Activated T-cell treated with anti-CD3 and anti-CD28 coated beads for 24 hours (primary cell): Measurements from ENCODE around the gene MAGOHB.
"Not testable (repeated sequence)": the region's sequence is repeated elsewhere in the genome, so short reads cannot be mapped to it uniquely, and the experiment has no call there.

ENCODE experiments used
- DNase-seq: peaks from one replicate; pipeline ENCODE4 v3.0.0-alpha.2; 2020; ENCODE audit warnings: low read depth

Gene MAGOHB

DNA sequence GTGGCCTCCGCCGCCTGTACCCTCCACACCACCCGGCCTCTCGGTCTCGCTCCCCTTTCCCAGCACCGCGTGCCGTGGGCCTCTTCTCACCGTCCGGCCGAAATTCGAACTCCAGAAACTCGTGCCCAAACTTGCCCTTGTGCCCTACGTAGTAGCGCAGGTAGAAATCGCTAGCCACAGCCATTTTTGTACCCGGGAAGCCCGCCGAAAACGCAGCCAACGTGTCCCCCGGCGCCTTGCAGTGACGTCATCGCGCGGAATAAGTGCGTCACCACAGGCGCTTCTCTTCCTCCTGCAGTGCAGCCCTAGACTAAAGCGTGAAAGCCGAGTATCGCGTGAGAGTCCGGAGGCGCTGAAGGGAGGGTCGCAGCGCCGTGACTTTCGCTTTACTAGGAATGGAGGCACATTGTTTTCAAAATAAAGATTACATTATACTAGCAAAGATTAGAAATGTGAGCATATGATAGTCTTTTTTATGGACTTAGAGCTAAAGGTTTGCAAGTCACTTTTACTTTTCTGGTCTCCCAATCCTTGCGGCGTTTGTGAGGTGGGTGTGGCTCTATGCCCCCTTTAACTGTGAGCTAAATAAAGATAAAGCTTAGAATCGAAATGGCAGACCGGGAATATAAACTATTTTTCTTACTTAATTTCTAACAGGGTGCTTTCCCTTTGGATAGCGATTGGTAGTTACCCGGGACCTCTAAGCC is at the start of gene MAGOHB:
TSS of gene MAGOHB (minus strand) at position 261 of the 707 bp plus-strand sequence. CDS start at position 184, 77 bp downstream.
- DNase-seq = peak; percentile 99

DNA sequence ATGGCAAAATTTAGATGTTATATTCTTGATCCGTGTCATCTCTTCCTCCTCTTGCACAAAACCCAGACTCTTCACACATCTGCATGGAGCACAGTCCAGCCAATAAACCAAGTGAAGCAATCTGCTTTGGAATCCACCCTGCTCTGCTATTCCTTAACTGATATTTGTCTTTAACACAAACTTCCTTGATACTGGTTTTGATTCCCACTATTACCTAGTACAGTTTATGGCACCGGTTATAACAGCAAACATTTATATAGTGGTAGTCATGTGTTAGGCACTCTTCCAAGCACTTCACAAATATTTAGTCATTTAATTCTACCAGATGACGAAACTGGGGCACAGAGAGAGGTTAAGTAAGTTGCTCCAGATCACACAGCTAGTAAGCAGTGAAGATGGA is 47.9 kb upstream of the MAGOHB start:
- no peak for DNase-seq

DNA sequence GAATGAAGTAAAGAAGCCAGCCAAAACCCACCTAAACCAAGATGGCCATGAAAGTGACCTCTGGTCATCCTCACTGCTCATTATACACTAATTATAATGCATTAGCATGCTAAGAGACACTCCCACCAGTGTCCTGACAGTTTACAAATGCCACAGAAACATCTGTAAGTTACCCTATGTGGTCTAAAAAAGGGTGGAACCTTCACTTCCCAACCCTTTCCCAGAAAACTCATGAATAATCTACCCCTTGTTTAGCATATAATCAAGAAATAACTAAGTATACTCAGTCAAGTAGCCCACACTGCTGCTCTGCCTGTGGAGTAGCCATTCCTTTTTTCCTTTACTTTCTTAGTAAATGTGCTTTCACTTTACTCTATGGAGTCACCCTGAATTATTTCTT is 40.6 kb upstream of the MAGOHB start:
- no peak for DNase-seq

DNA sequence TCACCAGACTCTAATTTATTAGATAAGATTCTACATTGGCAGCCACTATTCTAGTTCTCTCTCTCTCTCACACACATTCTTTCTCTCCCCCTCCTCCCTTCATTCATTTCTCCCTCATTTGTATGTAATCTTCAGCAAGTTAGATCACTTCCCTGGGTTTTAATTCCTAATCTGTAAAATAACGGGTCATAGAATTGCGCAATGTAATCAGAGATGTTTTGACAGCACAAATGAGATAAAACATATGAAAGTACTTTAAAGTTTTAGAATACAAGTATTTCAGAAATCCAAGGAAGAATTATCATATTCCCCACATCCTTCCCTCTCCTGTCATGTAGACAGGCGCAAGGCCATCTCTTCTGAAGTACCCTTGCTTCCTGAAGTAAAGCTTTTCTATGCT is 38.8 kb upstream of the MAGOHB start:
- no peak for DNase-seq

DNA sequence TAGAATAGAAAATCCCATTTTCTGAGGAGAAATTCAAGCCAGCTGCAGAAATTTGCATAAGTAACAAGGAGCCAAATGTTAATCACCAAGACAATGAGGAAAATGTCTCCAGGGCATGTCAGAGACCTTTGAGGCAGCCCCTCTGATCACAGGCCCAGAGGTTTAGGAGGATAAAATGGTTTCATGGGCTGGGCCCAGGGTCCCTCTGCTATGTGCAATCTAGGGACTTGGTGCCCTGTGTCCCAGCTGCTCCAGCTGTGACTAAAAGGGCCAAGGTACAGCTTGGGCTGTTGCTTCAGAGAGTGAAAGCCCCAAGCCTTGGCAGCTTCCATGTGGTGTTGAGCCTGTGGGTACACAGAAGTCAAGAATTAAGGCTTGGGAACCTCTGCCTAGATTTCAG is 33.2 kb upstream of the MAGOHB start:
- not testable (repeated sequence) for DNase-seq

DNA sequence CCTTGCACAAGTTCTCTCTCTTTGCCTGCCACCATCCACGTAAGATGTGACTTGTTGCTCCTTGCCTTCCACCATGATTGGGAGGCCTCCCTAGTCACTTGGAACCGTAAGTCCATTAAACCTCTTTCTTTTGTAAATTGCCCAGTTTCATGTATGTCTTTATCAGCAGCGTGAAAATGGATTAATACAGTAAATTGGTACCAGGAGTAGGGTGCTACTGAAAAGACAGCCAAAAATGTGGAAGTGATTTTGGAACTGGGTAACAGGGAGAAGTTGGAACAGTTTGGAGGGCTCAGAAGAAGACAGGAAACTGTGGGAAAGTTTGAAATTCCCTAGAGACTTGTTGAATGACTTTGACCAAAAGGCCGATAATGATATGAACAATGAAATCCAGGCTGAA is 32.5 kb upstream of the MAGOHB start:
- no peak for DNase-seq

DNA sequence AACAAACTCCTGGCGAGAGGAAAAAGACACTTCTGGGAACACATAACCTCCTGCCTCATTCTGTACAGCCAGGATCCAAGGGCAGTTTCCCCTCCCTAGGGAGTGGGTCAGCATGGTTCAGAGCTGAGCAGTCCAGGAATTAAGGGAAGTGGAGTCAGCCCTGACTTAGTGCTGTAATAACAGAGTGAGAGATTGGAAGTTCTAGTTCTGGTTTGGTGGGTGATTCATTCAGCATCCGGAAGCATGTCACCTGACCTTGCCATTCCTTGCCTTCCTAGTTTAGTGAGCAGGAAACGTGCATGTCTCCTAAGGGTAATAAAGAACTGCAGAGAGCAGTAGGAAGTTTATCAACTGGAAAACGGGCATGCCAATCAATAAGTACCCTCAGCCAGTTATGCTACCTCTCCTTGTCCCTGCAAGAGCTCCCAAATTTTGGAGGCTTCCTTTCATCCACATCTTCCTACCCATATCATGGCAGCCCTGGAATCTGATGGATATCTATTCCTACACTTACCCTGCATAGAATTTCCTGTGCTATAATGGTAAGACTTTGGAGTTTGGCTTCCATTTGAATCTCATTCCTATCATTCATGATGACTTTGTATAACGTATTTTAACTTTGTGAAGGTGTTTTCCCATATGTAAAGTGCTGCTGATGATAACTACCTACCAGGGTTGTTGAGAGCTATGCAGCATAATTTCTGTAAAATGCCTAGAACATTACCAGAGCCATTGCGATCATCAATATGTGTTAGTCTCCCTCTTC is 28.5 kb upstream of the MAGOHB start:
- DNase-seq = no peak

DNA sequence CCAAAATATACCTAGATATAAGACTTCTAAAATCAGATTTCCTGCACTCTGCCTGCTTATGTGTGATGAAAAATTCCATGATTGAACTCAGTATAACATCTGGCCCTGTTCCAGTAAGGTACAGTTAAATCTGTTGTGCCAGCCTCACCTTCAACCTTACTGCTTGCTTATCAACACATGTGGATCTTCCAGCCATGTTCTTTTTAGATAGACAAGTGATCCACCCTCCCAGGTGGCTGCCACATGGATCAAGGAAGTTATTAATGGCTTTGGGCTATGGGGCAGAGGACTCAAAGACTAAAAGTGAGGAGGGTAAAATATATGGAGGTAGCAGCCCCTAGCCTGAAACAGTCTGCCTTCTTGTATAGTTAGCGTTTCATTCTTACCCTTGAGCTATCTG is 25.3 kb upstream of the MAGOHB start:
- DNase-seq = no peak

DNA sequence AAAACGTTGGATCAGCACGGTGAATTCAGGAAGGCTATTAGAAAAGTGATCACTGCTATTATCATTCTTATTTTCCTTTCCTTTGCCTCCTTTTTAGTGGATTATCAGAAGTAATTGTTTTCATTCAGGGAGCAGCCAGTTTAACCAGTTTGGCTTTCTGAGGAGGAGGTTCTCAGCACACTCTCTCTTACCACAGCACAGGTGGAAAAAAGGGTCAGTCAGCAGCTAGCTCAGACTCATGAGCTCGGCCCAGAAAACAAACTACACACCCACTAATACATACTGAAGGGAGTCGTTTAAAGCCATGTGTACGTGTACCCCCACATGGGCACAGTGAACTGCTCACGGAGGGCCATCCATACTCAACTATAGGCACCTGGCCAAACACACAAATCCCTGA is 23.2 kb upstream of the MAGOHB start:
- DNase-seq = no peak

DNA sequence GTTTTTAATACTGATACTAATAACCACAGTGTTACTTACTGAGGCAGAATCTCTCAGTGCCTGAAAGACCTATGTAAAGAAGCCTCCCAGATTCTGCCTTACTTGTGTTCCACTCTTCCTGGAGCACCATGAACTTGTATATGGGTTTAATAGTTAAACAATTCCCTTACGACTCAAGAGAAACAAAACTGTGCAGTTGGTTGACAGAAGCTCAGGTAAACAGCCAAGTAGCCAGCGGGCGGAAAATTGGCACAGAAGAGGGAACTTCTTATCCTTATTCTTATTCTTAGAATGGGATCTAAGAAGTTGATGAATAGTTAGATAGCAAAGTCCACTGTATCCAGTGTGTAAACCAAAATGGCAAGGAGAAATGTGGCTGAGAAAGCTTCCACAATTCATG is 22.7 kb upstream of the MAGOHB start:
- no peak for DNase-seq

DNA sequence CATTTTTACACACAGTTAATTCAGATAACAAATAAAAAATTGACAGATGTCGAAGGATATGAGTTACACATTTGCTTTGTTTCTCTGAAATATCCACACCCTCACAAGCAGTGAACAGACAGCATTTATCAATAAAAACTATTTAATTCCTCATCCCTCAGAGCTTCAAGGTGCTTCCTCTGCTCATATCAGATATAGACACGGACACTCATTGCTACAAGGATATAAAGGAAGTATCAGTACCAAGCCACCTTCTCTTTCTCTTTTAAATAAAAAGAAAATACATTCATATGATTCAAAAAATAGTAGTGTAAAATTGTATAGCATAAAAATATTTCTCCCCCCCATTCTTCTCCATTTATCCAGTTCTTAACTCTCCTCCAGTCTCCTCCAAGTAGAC is 21.9 kb upstream of the MAGOHB start:
- DNase-seq = no peak

DNA sequence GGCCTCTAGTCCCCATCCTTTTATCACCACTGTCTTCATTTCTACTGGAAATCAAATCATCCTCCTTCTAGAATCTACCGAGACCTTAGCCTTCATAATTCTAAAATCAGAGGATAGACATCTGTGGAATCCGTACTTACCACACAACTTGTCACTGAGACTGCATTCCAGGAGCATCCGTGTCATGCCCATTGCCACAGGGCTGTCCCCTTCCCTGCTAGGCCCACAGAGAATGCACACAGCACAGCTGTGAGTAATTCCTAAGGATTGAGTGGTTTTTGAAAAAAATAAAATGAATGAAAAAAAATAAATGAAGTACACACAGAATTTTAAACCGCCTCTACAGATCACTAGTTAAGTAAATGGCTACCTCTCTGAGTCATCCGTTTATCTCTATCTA is 21.0 kb upstream of the MAGOHB start:
- DNase-seq = no peak

DNA sequence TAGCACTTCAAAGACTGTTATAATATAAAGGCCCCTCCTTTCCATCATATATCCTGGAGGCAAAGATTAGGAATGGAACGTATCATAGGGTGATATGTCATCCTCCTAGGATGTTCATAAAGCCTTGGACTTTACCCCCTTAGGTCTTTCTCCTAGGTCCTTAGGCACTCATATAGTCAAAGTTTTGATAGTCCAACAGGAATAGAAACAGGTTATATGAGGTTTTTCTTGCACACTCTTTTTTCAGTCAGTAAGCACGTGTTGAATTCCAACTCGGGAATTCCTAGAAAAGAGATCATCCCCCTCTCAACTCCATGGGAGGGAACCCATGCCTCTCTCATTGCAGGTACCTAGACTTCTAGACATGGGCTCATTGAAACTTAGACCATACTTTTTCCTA is 20.1 kb upstream of the MAGOHB start:
- no peak for DNase-seq

DNA sequence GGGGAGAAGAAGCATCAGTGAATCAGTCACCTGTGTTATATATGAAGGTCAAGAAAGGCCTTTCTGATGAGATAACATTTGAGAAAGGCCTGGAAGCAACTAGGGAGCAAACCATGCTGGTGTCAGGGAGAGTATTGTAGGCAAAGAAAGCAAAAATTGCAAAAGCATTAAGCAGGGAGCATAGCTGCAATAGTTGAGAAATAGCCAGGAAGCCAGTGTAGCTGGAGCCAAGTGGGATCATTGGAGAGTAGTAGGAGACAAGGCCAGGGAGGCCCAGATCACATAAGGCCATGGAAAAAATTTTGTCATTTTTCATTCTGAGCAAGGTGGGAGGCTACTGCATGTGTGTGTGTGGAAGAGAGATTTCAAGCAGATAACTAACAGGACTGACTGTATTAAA is 18.8 kb upstream of the MAGOHB start:
- no peak for DNase-seq

DNA sequence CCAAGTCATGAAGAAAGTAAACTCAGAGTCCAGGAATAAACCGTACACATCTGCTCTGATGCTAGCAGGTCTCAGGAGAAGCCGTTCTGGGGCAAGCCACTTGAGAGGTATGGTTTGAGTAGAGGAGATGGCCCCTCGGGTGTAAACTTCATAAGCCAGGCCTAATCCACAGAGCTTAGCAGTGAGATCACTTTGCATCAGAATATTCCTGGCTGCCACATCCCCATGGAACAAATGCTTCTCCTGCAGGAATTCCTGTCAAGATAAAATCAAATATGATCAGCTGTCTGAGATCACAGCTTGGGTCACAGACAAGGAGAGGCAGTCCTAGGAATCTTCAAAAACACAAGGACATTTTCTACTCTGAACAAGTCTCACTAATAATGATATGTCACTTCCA is 11.2 kb upstream of the MAGOHB start:
- no peak for DNase-seq

DNA sequence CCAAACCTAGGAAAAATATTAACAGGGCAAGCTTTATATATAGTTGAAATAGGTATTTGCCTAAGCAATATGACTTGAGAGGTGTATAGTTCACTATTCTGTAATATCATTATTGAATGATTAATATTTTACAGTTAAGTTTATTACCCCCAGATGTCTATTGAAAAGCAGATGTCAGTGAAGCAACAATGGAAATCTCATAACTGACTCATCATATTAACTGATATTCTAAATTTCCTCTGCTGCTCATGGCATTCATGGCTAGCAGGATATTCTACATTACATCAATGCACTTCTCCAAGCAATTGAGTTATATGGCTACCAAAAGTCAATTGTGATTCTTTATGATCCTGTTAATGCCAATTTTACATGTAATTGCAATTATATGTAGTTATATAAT is 9.7 kb upstream of the MAGOHB start:
- no peak for DNase-seq

DNA sequence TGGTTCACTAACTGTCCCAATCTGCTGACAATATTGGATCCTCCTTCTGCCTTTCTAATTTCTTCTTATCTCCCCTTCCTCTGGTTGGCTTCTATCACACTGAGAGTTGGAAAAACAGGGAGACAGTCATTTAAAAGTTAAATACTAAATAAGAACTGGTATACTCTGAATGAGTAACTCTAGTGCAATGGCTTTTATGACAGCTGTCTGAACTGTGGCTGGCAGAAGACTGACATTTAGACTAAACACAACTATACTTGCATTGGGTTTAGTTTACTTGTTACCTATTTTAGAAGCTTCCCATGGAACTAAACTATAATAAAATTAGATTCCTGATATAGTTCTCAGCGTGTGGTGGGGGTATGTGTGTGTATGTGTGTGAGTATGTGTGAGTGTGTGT is 7.9 kb upstream of the MAGOHB start:
- no peak for DNase-seq

DNA sequence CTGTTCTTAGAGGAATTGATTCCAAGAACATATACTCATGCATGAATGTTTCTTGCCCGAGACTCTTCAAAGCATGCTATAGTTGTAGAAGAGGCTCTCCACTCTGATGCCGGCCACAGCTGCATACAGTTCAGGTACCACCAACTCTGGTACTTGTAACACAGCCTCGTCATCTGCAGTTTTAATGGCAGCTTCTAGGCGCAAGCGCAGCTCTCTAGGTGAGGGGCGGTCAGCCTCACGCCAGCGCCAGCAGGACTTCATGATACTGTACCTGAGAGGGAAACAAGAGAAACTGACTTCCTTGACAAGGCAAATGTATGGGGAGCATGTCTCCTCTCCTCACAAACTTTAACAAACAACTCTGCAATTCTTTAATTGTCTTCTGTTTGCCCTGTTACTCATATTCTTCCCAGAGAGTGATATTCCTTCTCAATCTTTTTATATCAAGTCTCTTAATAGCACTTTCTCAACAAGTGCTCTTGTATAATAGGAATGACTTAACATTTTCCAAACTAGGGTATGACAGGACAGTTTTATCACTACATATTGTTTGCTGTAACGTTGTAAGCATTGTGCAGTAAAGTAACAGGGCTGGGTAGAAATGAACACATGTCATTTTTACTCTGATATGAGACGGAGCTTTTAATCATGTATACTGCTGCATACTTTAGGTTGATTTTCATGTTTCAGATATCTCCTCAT is 6.8 kb upstream of the MAGOHB start:
- DNase-seq = no peak

DNA sequence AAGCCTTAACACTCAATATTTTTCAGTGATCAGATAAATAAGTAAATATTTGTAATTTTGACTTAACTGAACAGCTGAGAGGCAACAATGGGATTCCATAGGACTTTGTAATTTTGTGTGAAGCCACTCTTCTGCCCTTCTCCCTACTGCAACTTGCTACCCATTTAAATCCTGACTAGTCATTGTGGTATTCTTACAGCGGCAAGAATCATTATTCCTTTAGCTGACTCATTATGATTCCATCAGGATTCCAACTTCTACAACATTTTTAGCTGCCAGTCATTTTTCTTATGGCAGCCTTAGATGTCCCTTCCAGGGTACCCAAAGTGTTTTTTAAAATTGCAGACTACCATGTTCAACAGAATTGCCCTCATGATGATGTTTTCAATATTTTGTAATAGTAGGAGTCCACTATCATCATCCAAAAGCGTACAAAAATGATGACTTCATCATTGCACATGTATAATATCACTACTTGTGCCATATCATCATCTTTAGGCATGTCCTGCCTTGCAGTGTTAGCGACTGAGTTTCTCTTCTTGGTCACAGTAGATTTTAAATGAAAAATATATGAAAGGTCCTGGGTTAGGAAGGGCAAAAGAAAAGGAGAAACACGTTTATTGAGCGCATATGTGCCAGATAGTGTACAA is 5.1 kb upstream of the MAGOHB start:
- DNase-seq = no peak

DNA sequence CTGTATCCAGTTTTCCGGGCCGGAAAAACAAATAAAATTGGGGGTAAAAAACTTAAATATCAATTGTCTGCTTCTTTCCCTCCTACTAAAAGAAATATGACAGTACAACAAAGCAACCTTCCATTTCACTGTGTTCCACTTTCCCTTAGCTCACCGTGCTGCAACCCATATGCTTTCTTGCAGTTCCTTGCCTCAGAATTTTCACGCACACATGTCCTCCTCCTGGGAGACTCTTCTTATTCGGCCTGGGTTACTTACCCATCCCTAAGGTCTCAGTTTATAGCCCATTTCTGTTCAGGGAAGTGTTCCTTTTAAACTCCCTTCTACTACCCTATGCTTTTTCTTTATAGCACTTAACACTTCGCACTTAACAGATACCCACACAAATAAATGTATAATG is 4.5 kb upstream of the MAGOHB start:
- DNase-seq = no peak

DNA sequence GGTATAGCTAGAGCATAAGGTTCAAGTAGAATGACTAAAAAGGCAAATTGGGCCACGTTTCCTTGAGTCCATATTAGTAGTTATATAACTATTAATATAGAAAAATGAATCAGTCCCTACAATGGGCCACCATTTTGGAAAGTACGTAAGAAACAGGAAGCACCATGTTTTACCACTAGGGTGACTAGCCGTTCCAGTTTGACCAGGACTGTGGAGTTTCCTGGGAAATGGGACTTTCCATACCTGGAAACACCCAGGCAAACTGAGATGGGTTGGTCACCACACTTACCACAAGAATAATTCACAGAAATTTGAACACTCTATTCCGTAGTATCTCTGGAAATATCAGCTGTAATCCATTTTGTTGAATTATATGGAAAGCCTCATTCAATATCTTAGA is 2.1 kb upstream of the MAGOHB start:
- no peak for DNase-seq

DNA sequence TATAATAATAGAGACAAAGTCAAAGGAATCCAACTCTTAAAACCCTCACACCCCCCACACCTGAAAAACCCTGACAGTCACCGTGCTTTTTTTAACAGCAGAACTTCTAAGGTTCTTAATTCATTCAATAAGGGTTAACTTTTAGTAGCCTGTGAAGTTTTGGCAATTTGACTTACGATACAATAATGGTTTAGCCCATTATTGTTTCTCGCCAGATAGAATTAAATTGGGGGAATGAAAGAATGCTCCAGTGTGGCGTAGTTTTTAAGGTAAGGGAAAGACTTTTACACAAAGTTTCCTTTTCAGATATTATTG is 604 bp upstream of the MAGOHB start:
- no peak for DNase-seq

DNA sequence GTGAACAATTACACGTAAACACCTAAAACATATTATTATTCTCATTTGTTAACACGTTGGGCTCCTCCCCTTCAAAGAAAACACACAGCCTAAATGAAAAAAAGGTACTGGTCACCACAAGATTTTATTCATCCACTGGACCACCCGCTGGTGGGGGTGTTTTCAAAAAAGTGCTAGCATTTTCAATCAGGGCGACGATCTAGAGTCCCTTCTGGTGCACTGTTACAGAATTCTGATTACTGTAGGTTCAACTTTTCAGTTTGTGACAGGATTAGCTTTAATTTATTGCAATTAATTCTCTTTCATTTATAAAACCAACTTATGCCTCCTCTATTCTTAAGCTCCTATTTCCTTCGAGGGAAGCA is 443 bp downstream of the MAGOHB start:
- DNase-seq = no peak
